ENCODE results near the gene SPATA6L.

Gene SPATA6L

GRCh38 chr9:4581035-4581760, 85.1 kb downstream of the SPATA6L start:
- no peak for DNase-seq

GRCh38 chr9:4579001-4579400, 87.3 kb downstream of the SPATA6L start:
- no peak for DNase-seq

GRCh38 chr9:4576448-4576847, 89.8 kb downstream of the SPATA6L start:
- DNase-seq: no peak

DNA sequence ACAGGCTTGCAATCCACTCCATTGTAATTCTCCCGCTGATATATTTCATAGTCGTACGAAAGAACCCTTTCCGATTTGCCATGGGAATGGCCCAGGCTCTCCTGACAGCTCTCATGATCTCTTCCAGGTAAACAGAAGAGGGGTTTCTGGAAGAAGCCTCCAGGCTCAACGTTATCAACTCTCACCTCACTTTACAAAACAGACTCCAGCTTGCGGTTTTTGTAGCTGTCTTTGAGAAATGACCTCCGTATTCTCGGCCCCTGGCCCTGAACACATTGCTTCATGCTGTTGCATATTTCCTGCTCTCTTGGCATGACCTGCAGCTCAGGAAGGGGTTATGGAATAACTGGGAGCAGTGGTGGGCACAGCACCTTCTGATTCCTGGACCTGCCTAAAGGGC, 90.3 kb downstream of the SPATA6L start:
- no peak for DNase-seq

DNA sequence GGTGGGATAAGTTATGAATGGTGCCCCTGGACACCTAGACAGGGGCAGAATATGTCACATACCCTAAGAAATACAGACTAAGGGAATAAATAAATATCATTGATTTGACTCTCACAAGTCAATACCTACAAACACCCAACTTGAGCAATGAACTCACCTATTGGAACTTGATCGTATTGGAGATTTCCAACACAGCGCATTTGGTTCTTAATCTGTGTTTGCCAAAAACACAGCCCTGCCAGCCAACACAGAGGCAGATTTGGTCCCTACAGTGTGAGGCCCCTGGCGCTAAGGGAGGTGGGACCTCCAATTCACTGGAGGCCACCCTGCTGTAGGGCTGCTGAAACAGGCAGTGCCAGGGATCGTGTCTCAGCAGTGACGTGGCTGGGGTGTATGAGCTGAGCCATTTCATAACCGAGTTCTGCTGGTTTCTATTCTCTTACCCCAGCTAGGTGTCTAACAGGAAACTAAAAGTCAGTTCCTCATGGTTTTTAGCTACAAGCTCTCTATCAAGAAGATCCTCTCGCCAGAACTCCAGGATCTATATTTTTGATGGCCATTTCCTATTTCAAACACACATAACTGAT, 91.5 kb downstream of the SPATA6L start:
- no peak for DNase-seq

- DNase-seq: peak; percentile 45
Observed at GRCh38 chr9:4573634-4574389, 92.5 kb downstream of the SPATA6L start.

GRCh38 chr9:4573176-4573575, 93.1 kb downstream of the SPATA6L start:
- no peak for DNase-seq

DNA sequence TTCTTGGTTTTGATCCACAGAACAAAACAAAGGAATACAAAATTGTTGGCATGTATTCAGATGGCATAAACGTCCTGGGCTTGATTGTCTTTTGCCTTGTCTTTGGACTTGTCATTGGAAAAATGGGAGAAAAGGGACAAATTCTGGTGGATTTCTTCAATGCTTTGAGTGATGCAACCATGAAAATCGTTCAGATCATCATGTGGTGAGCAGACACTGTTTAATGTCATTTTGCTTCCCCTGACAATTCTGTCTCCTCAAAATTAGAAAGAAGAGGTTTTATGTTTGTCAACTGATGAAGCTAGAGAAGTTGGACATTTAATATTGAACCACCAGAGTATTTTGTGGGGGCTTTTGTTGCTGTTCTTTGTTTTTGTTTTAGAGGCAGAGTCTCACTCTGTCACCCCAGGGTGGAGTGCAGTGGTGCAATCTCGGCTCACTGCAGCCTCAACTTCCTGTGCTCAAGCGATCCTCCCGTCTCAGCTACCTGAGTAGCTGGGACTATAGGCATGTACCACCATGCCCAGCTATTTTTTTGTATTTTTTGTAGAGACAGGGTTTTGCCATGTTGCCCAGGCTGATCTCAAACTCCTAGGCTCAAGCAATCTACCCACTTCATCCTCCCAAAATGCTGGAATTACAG, 94.0 kb downstream of the SPATA6L start:
- DNase-seq: no peak

DNA sequence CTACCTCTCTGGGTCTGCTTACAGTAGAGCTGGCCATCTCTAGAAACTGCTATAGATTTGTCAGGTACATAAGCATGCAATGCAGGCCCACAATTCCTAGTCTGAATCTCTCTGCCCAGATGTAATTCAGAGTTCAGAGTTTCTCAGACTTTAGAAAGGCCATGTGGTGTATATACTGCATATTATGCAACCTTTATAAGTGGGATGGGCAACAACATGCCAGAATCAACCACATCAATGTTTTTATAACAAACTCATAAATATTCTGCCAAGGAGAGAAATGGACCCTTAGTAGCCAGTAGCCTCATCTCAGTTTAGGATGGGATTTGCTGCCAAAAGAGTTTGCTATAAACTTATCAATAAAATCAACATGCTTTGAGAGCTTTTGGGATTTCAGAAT, 97.2 kb downstream of the SPATA6L start:
- DNase-seq: no peak

DNA sequence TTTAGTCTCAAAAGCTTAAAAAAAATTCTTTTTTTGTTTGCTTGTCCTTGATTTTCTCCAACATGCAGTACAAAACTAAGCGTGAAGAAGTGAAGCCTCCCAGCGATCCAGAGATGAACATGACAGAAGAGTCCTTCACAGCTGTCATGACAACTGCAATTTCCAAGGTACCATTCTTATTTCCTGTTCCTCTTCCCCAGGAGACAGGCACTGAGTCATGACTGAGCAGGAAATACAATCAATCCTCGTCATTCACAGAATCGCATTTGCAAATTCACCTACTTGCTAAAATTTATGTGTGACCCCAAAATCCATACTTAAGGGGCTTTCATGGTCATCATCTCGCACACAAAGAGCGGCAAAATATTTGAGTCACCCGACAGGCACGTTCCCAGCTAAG, 98.7 kb downstream of the SPATA6L start:
- no peak for DNase-seq

GRCh38 chr9:4566806-4567205, 99.5 kb downstream of the SPATA6L start:
- no peak for DNase-seq

DNA sequence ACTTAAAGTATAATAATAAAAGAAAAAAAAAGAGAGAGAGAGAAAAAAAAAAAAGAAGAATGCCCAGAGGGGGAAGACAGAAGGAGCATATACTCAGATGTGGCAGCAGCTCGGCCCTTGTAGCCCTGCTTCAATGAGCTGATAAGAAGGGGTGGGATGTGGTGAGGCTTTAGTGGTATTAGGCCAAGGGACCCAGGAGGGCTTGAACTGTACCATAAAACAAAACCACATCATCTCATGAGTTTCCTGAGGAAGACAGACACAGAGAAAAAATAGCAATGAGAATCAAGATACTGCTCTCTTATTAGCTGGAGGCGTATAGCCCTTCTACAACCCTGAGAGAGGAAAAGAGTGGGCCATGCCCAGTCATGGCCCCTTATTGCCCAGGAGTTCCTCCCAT, 103.2 kb downstream of the SPATA6L start:
- no peak for DNase-seq

DNA sequence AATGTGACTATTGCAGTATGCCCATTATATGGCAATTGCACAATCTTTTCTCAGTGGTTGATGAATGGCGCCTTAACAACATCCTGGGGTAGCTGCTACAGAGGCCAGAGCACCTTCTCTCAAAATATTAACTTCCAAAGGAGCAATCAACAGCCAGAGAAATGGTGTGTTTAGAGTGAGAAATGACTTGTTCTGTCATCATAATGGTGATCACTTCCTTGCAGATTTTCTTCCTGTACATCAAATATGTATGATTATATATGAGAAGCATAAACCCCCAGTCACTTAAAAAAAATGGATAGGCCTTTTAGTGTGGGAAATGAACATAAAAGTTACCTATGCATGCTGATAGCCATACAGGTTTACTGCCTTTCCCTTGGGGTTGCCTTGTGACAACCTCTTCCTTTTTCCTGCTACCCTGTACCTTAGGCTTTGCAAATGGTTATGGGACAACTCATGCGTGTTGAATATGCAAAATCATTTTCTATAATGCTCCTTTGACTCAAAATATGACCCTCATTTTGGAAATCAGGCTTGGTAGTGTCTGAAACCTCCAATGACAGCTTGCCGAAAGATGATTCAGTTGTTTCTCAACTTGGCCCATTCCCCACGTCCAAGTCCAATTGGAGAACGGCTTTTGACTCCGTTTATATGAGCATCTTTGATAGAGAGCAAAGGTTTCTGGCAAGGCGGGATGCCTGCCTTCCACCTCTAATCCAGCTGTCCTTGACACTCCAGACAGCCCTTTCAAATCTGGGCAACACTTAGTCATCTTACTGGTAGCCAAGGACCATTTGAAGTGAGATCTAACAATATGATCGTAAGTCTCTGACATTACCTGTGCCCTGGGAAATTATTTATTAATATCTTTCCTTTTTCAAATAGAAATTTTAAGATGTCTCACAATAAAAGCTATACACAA, 106.8 kb downstream of the SPATA6L start:
- DNase-seq: no peak

- DNase-seq: no peak
Observed at GRCh38 chr9:4558371-4558998, 107.8 kb downstream of the SPATA6L start.

GRCh38 chr9:4555236-4555635, 111.0 kb downstream of the SPATA6L start:
- no peak for DNase-seq

DNA sequence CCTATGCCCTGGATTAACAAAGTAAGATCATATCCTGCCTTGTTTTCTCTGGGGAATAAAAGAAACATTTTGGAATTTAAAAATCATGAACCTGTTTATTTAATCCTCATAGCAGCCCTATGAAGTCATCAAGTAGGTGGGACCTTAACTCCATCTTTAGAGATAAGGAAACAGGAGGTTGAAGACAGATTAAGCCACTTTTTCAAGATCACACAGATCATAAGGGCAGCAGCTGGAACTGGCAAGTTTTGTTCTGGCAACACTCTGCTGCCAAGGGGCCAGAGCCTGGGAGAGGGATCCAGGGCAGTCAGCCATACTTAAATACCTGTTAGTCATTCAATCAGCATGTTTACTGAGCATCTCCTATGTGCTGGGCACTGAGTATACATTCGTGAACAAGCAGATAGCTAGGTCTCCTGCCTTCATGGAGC, 112.3 kb downstream of the SPATA6L start:
- DNase-seq: no peak

GRCh38 chr9:4550777-4551484, 115.3 kb downstream of the SPATA6L start:
- no peak for DNase-seq

- DNase-seq: no peak
Observed at GRCh38 chr9:4549751-4550295, 116.5 kb downstream of the SPATA6L start.

- DNase-seq: no peak
Observed at GRCh38 chr9:4548811-4549725, 117.2 kb downstream of the SPATA6L start.
